Activated CD4-positive, alpha-beta T cell treated with anti-CD3 and anti-CD28 coated beads for 36 hours (primary cell): ENCODE measurements around the gene HSD11B2. TPM values are rescaled to one million over a fixed set of nuclear protein-coding genes. Genes with fewer than 3 reads are reported as not detected.
A peak's percentile ranks its signal among the peaks of the same experiment; 100 is the strongest.

ENCODE experiments used
- ATAC-seq: fragments of 200-7000 bp; cut with Tn5 transposase; one replicate; pipeline ENCODE4 v1.10.0; 2021; ENCODE audit warnings: mild to moderate bottlenecking, moderate library complexity
- CTCF ChIA-PET: fragments of 350-600 bp; sonication (Branson Sonifier 250); formaldehyde crosslinking; loops from one replicate; lab custom pipeline; 2021; ENCODE audit warnings: antibody characterized with exemption; lab: Charles Lee
- POLR2A ChIA-PET: fragments of 350-600 bp; sonication (Branson Sonifier 250); formaldehyde crosslinking; loops from one replicate; lab custom pipeline; 2021; ENCODE audit warnings: antibody characterized with exemption, inconsistent platforms; lab: Charles Lee
- DNase-seq: peaks from one replicate; pipeline ENCODE4 v3.0.0-alpha.2; 2020
- H3K27ac Mint-ChIP-seq: one replicate; pipeline ENCODE4 v1.8.0; 2021; ENCODE audit warnings: mixed read lengths
- H3K27me3 Mint-ChIP-seq: one replicate; pipeline ENCODE4 v1.8.0; 2021; ENCODE audit warnings: mixed read lengths
- H3K36me3 Mint-ChIP-seq: one replicate; pipeline ENCODE4 v1.8.0; 2021; ENCODE audit warnings: low read depth, mixed read lengths
- H3K4me1 Mint-ChIP-seq: one replicate; pipeline ENCODE4 v1.8.0; 2021; ENCODE audit warnings: mixed read lengths
- H3K4me3 Mint-ChIP-seq: one replicate; pipeline ENCODE4 v1.8.0; 2021; ENCODE audit warnings: mild to moderate bottlenecking, moderate library complexity, mixed read lengths
- H3K9me3 Mint-ChIP-seq: one replicate; pipeline ENCODE4 v1.8.0; 2021; ENCODE audit warnings: low read depth, mixed read lengths
- intact Hi-C, 2 experiments: fragments of 100-400 bp; cut with DNase I in 1 of 2; cut with micrococcal nuclease in 1 of 2; formaldehyde crosslinking; loops; one replicate each; pipeline versions ENCODE4 v1.14.2 to v1.15.1; 2022 to 2024; cut with DNase I, micrococcal nuclease
- total RNA-seq, 2 experiments: library from RNA; stranded (reverse); gene quantifications; one replicate each; pipeline ENCODE4 v1.2.3, GENCODE V29; 2021

HSD11B2 gene
- total RNA-seq, 2 experiments from 2014 or later, result 2.0 to 2.2 TPM

- POLR2A ChIA-PET, result no interaction called here
These were observed 35.7 kb downstream of the HSD11B2 start for GRCh38 chr16:67466581-67466980.

DNA sequence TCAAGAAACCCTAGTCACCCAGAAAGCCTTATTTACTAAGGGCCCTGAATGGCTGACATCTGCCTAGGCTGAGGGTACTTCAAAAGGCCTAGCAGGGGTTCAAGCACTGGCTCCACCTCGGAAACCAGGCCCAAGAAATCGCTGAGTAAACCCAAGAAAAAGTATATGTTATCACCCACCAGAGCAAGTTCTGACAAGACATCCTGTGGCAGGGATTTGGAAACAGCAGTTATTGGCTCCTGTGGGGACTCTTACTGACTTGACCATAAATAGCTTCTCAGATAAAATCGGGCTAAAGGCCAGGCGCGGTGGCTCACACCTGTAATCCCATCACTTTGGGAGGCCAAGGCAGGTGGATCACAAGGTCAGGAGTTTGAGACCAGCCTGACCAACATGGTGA lies 37.8 kb downstream of the HSD11B2 start:
- ATAC-seq (no peak), DNase-seq (no peak)
- ChIA-PET CTCF (interaction anchor here (0.6 to 5.1 kb wide), 4 partner anchors 11 to 96 kb away, joined by 3 to 34 read pairs (median 4); no protein-coding TSS in a partner anchor), POLR2A (no interaction called here)
- Mint-ChIP-seq H3K4me1 (peaks cover 12% of the 10 kb centered on the region), H3K9me3 (no peaks in the 10 kb centered on the region), H3K4me3 (no peak overlapping the region), H3K27me3 (no peaks in the 10 kb centered on the region), H3K27ac (no peak overlapping the region), H3K36me3 (no peaks in the 10 kb centered on the region)
- intact Hi-C loops, result loop anchor here in 1 of 2 experiments (5.0 kb wide), 4 partner anchors 121 to 521 kb away; partner anchors contain the start of gene PLEKHG4

More at GRCh38 chr16:67466581-67466980, 35.7 kb downstream of the HSD11B2 start:
- Mint-ChIP-seq H3K36me3 (no peaks in the 10 kb centered on the region), H3K4me1 (peaks cover 7% of the 10 kb centered on the region), H3K9me3 (no peaks in the 10 kb centered on the region), H3K27me3 (no peaks in the 10 kb centered on the region), H3K4me3 (no peak overlapping the region), H3K27ac (no peak overlapping the region)
- ATAC-seq, result no peak
- intact Hi-C loops, result loop anchor here in 1 of 2 experiments (5.0 kb wide), 4 partner anchors 119 to 519 kb away; partner anchors contain the start of gene PLEKHG4
- CTCF ChIA-PET, result interaction anchor here (0.5 to 5.1 kb wide), 9 partner anchors 9 to 713 kb away, joined by 3 to 34 read pairs (median 6); partner anchors contain the start of gene ATP6V0D1
- DNase-seq, result no peak

DNA sequence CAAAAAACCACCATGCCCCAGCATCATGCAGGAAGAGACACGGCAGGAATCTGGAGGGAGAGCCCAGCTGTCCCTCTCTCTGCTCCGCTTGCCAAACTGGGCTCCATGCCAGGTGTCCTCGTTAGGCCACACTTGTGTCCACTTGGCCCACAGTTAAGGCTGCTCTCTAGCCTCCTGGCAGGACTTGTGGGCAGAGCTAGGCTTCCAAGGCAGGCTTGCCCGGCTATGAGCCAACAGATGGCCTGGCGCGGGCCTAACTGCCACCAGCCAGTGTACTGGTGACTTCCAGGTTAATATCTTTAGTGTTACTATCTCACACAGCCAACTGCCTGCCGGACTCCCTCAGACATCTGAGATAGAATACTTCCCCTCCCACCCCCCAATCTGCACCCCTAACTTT lies 39.4 kb downstream of the HSD11B2 start:
- CTCF ChIA-PET, result interaction anchor here (0.7 to 2.3 kb wide), 3 partner anchors 9 to 43 kb away, joined by 3 to 8 read pairs (median 5); partner anchors contain the start of gene ATP6V0D1
- intact Hi-C loops, result no loop called here
- Mint-ChIP-seq H3K4me3 (no peak overlapping the region), H3K9me3 (no peaks in the 10 kb centered on the region), H3K27me3 (no peaks in the 10 kb centered on the region), H3K27ac (peak overlapping the region; percentile 0), H3K4me1 (peaks cover 17% of the 10 kb centered on the region), H3K36me3 (no peaks in the 10 kb centered on the region)
- no peak for ATAC-seq
- no peak for DNase-seq
- POLR2A ChIA-PET, result no interaction called here

DNA sequence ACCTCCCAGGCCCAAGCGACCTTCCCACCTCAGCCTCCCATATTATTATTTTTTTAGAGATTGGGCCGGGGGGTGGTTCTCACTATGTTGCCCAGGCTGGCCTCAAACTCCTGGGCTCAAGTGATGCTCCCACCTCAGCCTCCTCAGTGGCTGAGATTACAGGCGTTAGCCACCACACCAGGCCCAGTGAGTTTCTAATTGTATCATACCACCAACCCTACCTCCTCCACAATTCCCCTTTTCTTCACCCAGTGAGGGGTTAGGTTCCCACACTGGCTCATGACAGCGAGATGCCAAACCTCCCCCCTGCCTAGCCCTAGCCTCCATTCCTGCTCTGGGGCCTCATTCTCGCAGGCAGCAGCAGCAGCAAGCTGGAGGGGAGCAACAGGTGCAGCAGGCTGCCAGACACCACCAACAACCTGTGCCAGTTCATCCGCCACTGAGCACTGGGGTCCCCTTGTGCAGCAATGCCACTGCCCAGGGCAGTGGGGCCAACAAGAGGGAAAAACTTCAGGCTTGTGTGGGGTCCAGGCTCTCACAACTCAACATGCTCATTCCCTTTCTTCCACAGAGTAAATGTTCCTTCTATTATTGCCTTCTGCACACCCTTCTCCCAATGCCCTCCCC lies 41.0 kb downstream of the HSD11B2 start:
- DNase-seq (no peak), ATAC-seq (no peak)
- Mint-ChIP-seq H3K27ac (no peak overlapping the region), H3K9me3 (no peaks in the 10 kb centered on the region), H3K4me3 (no peak overlapping the region), H3K4me1 (peaks cover 22% of the 10 kb centered on the region), H3K27me3 (no peaks in the 10 kb centered on the region), H3K36me3 (no peaks in the 10 kb centered on the region)
- CTCF ChIA-PET, result interaction anchor here (1.6 kb wide), 1 partner anchor 40 kb away, joined by 3 read pairs; no protein-coding TSS in a partner anchor
- intact Hi-C loops, result no loop called here
- POLR2A ChIA-PET, result no interaction called here

- ChIA-PET CTCF (interaction anchor here (0.5 to 1.7 kb wide), 4 partner anchors 9 to 196 kb away, joined by 3 to 8 read pairs (median 4); partner anchors contain the start of genes ACD and TPPP3), POLR2A (interaction anchor here (0.7 kb wide), 1 partner anchor 295 kb away, joined by 3 read pairs; no protein-coding TSS in a partner anchor)
- H3K4me3 Mint-ChIP-seq, result no peak overlapping the region
- no peaks in the 10 kb centered on the region for H3K36me3 Mint-ChIP-seq
- no peaks in the 10 kb centered on the region for H3K27me3 Mint-ChIP-seq
- no peaks in the 10 kb centered on the region for H3K9me3 Mint-ChIP-seq
- peaks cover 33% of the 10 kb centered on the region for H3K4me1 Mint-ChIP-seq
- DNase-seq (no peak), ATAC-seq (no peak)
- intact Hi-C loops, result no loop called here
- no peak overlapping the region for H3K27ac Mint-ChIP-seq
These were observed 43.9 kb downstream of the HSD11B2 start for GRCh38 chr16:67474551-67475455.

- CTCF ChIA-PET, result interaction anchor here (1.4 to 22.2 kb wide), 2 partner anchors 12 to 38 kb away, joined by 6 to 390 read pairs; no protein-coding TSS in a partner anchor
- no peak overlapping the region for H3K27ac Mint-ChIP-seq
- POLR2A ChIA-PET, result no interaction called here
- DNase-seq (no peak), ATAC-seq (no peak)
- peaks cover 4% of the 10 kb centered on the region for H3K36me3 Mint-ChIP-seq
- no peaks in the 10 kb centered on the region for H3K27me3 Mint-ChIP-seq
- intact Hi-C loops, result no loop called here
- no peaks in the 10 kb centered on the region for H3K9me3 Mint-ChIP-seq
- no peak overlapping the region for H3K4me3 Mint-ChIP-seq
- H3K4me1 Mint-ChIP-seq, result peaks cover 38% of the 10 kb centered on the region
These were observed 47.1 kb downstream of the HSD11B2 start for GRCh38 chr16:67477960-67478554.

DNA sequence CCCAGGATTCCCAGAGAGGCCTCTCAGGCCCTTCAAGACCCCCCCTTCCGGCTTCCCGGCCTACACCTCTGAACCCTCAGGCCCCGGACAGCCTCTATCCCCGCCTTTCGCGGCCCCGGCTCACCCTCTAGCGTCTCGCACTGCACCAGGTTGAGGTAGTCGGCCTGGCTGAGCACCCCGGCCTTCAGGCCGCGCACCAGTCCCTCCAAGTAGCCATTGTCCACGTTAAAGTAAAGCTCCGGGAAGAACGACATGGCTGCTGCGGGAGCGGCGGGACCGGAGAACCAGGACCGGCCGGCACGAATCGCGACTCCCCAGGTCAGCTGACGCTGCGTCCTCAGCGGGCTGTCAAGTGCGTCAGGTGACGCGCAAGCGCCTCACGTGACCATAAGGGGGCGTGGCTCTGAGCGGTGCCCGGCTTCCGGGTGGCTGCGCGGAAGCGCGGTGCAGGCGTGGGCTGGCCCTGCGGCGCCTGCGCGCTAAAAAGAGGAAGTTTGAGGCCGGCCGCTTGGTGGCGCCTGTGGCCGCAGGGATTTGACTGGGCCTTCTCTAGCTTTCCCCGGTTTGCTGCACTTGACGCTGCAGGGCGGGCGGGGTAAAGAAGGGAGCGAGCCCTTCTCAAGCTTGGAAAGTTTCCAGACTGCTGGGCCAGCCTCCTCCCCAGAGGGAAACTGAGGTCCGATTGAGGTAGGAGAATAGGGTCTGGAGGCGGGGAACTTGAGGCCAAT lies 50.1 kb downstream of the HSD11B2 start, which contains the start of gene ATP6V0D1:
TSS of gene ATP6V0D1 (minus strand) at position 325 of the 728 bp plus-strand sequence. CDS start at position 254, 71 bp downstream.
- intact Hi-C loops, result loop anchor here (1.0 to 5.0 kb wide), 18 partner anchors 33 to 455 kb away; partner anchors contain the start of genes ACD (in 2 of the 2), CTCF (in 2 of the 2), PARD6A (in 2 of the 2) and C16orf86 (in 1 of the 2)
- peaks cover 10% of the 10 kb centered on the region for H3K36me3 Mint-ChIP-seq
- H3K27me3 Mint-ChIP-seq, result no peaks in the 10 kb centered on the region
- ChIA-PET CTCF (interaction anchor here (0.6 to 22.2 kb wide), 30 partner anchors 9 to 519 kb away, joined by 3 to 390 read pairs (median 4); partner anchors contain the start of genes C16orf86, CTCF, ENKD1 and TMEM208), POLR2A (interaction anchor here (0.5 to 1.7 kb wide), 6 partner anchors 81 to 497 kb away, joined by 3 to 4 read pairs (median 3); partner anchors contain the start of genes ACD, CARMIL2, CTCF and RANBP10)
- no peaks in the 10 kb centered on the region for H3K9me3 Mint-ChIP-seq
- peak; percentile 100 for DNase-seq
- H3K4me3 Mint-ChIP-seq, result peak within 1 kb of the TSS; percentile 97
- peaks cover 31% of the 10 kb centered on the region for H3K4me1 Mint-ChIP-seq
- H3K27ac Mint-ChIP-seq, result peak within 1 kb of the TSS; percentile 98
- ATAC-seq, result peak; percentile 92

- peak overlapping the region; percentile 98 for H3K27ac Mint-ChIP-seq
- peaks cover 24% of the 10 kb centered on the region for H3K4me1 Mint-ChIP-seq
- peak; percentile 77 for DNase-seq
- no peaks in the 10 kb centered on the region for H3K27me3 Mint-ChIP-seq
- peak overlapping the region; percentile 97 for H3K4me3 Mint-ChIP-seq
- intact Hi-C loops, result loop anchor here (1.0 to 5.0 kb wide), 18 partner anchors 33 to 455 kb away; partner anchors contain the start of genes ACD (in 2 of the 2), CTCF (in 2 of the 2), PARD6A (in 2 of the 2) and C16orf86 (in 1 of the 2)
- peaks cover 10% of the 10 kb centered on the region for H3K36me3 Mint-ChIP-seq
- ChIA-PET POLR2A (interaction anchor here (0.5 to 1.7 kb wide), 5 partner anchors 80 to 498 kb away, joined by 3 to 4 read pairs (median 3); partner anchors contain the start of genes ACD, CARMIL2 and CTCF), CTCF (interaction anchor here (0.6 to 22.2 kb wide), 30 partner anchors 9 to 519 kb away, joined by 3 to 390 read pairs (median 4); partner anchors contain the start of genes C16orf86, CTCF, ENKD1 and TMEM208)
- ATAC-seq, result peak; percentile 35
- no peaks in the 10 kb centered on the region for H3K9me3 Mint-ChIP-seq
These were observed 50.8 kb downstream of the HSD11B2 start for GRCh38 chr16:67481561-67482232.

- intact Hi-C loops, result loop anchor here in 1 of 2 experiments (5.0 kb wide), 1 partner anchor 180 kb away; the partner anchor contains the start of genes ACD and PARD6A
- DNase-seq (peak; percentile 26), ATAC-seq (no peak)
- H3K4me1 Mint-ChIP-seq, result peaks cover 22% of the 10 kb centered on the region
- peaks cover 10% of the 10 kb centered on the region for H3K36me3 Mint-ChIP-seq
- H3K27ac Mint-ChIP-seq, result peak overlapping the region; percentile 98
- H3K9me3 Mint-ChIP-seq, result no peaks in the 10 kb centered on the region
- no peaks in the 10 kb centered on the region for H3K27me3 Mint-ChIP-seq
- peak overlapping the region; percentile 97 for H3K4me3 Mint-ChIP-seq
- ChIA-PET CTCF (interaction anchor here (0.6 to 22.2 kb wide), 15 partner anchors 8 to 487 kb away, joined by 3 to 390 read pairs (median 8); partner anchors contain the start of genes C16orf86 and ENKD1), POLR2A (interaction anchor here (1.7 kb wide), 1 partner anchor 178 kb away, joined by 4 read pairs; the partner anchor contains the start of gene ACD)
These were observed 51.5 kb downstream of the HSD11B2 start for GRCh38 chr16:67482233-67482924.
